NCI-H510A treated with DMSO at 0.1 percent for 48 hours (cell line): ENCODE measurements around the gene GPR137.
"Not testable (repeated sequence)": the region's sequence is repeated elsewhere in the genome, so short reads cannot be mapped to it uniquely, and the experiment has no call there.

ENCODE experiments used
- DNase-seq: peaks from one replicate; lab custom pipeline; 2025; lab: John Stamatoyannopoulos, UW

Gene GPR137

GRCh38 chr11:64321026-64321425 is 35.4 kb downstream of the GPR137 start:
- DNase-seq, result no peak

GRCh38 chr11:64321533-64321932 is 35.9 kb downstream of the GPR137 start:
- no peak for DNase-seq

DNA sequence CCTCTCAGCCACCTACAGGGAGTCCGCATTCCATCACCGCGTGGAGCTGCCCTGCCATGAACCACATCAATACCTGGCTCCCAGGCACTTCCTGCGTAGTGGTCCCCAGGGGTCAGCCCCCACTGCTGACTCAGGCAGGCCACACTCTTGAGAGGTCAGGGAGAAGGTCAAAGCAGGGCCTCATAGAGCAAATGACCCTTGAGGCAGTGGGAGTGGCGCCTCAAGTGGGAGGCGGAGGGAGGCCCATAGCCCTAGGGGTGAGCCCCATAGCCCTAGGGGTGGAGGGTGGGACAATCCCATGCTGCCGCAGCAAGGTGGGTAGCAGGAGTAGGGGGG is 37.2 kb downstream of the GPR137 start:
- no peak for DNase-seq

GRCh38 chr11:64323373-64323772 is 37.7 kb downstream of the GPR137 start:
- no peak for DNase-seq

DNA sequence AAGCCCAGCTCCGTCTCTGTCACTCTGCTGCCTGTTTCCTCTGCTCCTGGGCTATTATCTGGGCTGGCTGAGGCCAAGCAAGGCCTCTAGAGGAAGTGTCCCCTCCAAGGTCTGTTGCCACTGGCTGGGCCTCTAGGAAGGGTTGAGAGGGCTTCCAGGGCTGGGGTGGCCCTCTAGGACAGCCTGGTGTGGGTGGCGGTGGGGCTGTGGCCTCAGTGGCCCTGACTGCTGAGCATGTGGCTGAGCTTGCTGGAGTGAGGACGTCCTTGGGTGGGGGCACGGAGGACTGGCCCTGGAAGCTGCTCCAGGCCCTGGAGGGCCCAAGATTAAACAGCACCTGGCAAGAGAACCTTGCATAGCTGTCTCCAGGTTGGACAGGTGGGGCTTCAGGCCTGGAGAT is 38.3 kb downstream of the GPR137 start:
- not testable (repeated sequence) for DNase-seq

DNA sequence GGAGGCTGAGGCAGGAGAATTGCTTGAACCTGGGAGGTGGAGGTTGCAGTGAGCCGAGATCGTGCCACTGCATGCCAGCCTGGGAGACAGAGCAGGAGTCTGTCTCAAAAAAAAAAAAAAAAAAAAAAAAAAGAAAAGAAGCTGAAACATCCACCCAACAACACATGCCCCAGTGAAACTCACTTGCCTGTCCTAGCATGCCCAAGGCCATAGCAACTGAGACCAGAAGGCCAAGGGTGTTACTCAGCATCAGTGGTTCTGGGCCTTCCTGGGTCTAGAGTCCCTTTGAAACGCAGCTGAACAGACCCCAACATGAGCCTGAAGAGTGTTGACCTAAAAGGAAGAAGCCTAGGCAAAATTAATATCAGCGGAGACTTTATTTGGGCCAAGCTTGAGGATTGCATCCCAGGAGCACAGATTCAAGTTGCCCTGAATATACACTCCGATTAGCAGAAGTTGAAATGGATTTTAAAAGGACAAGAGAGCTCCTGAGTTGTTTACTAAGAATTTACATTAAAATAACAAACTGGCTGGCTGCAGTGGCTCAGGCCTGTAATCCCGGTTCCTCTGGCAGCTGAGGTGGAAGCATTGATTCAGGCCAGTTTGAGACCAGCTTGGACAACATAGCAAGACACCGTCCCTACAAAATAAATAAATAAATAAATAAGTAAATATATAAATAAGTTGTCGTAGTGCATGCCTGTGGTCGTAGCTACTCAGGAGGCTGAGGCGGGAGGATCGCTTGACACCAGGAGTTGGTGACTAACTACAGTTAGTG is 39.2 kb downstream of the GPR137 start:
- DNase-seq, result no peak

DNA sequence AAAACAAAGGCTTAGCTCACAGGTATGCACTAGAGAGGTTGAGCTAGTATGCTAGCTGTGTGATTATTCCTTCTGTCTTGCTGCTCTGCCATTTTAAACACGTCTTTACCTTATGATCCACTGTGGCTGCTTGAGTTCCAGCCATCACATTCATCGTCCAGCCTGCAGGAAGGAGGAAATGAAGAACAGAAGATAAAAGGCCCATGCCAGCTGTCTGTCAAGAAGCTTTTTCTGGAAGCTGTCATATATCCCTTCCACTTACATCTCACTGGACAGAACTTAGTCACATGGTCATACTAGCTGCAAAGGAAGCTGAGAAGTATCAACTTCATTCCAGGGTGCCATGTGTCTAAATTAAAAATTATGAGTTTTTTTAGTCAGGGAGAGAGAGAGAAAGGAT is 41.7 kb downstream of the GPR137 start:
- no peak for DNase-seq

GRCh38 chr11:64327993-64328392 is 42.3 kb downstream of the GPR137 start:
- no peak for DNase-seq

GRCh38 chr11:64330888-64331287 is 45.2 kb downstream of the GPR137 start:
- DNase-seq, result no peak

- no peak for DNase-seq
Observed at GRCh38 chr11:64331569-64332371, 46.1 kb downstream of the GPR137 start.

DNA sequence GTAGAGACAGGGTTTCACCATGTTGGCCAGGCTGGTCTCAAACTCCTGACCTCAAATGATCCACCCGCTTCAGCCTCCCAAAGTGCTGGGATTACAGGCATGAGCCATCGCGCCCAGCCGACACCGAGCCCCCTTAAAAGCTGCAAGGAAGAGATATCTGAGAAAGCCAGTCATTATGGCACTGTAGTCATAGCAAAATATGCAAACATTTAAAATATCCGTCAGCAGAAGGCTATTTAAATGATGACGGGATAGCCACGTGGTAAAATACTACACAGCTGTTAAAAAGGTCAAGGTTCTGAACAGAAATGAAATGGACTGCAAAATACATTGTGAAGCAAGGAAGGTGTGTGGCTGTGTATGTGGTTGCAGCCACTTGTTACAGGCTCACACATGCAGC is 47.9 kb downstream of the GPR137 start:
- DNase-seq, result no peak

DNA sequence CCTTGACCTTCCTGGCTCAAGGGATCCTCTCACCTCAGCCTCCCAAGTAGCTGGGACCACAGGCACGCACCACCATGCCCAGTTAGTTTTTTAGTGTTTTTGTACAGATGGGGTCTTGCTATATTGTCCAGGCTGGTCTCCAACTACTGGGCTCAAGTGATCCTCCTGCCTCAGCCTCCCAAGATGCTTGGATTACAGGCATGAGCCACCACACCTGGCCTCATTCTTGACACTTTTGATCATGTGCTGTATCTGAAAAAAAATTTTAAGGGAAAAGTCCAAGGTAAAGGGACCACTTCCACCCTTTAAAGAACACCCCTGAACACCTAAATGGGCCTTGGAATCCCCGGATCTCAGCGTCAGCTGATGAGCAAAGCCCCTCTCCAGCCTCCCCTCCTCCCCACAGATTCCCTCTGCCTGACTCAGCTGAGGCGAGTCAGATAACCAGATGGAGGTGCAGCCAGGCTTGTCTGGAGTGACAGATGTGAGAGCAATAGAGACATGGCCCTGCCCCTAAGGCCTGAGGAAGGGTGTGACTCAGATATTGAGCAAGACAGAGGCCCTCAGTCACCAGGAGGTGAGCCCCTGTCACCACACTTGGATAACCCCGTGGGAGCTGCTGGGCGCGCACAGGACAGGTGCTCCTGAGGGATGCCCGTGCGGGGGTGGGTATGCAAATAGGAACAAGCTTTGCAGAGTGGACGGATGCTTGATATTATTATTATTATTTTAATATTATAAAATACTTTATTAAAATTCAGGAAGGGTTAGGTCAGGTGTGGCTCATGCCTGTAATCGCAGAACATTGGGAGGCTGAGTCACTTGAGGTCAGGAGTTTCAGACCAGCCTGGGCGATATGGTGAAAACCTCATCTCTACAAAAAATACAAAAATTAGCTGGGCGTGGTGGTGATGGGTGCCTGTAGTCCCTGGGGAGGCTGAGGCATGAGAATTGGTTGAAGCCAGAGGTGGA is 49.4 kb downstream of the GPR137 start:
- peak; percentile 89 for DNase-seq

GRCh38 chr11:64337538-64338249 is 52.0 kb downstream of the GPR137 start:
- no peak for DNase-seq

GRCh38 chr11:64338716-64339115 is 53.1 kb downstream of the GPR137 start:
- DNase-seq, result no peak
